Upper lobe of left lung (tissue), 4 donors: ENCODE data around the gene DGKZ.

ENCODE experiments used
- EP300 ChIP-seq, 4 donors: sonication (generic); formaldehyde crosslinking; IDR thresholded peaks; one replicate each; pipeline ENCODE4 v1.5.1; 2017; ENCODE audit warnings: antibody characterized with exemption in 4 of 4, control low read depth in 2 of 4
- POLR2A ChIP-seq, 4 donors: fragments of 450-650 bp; IDR thresholded peaks; one replicate each; pipeline ENCODE4 v1.5.1; 2016 to 2017; ENCODE audit warnings: antibody characterized with exemption in 4 of 4, mild to moderate bottlenecking in 2 of 4
- POLR2AphosphoS5 ChIP-seq, 2 donors: sonication (generic); formaldehyde crosslinking; IDR thresholded peaks; one replicate each; pipeline ENCODE4 v1.5.1; 2017; ENCODE audit warnings: antibody characterized with exemption in 2 of 2
- TF ChIP-seq, protein P1 (sequence below), 6 experiments: fragments of 450-650 bp in 4 of 6; fragments of 200-600 bp in 2 of 6; sonication (generic) in 2 of 6; IDR thresholded peaks; one replicate each; pipeline ENCODE4 v1.5.1; 2016 to 2019; ENCODE audit warnings: antibody characterized with exemption in 6 of 6

- TF ChIP-seq, protein P1, sequence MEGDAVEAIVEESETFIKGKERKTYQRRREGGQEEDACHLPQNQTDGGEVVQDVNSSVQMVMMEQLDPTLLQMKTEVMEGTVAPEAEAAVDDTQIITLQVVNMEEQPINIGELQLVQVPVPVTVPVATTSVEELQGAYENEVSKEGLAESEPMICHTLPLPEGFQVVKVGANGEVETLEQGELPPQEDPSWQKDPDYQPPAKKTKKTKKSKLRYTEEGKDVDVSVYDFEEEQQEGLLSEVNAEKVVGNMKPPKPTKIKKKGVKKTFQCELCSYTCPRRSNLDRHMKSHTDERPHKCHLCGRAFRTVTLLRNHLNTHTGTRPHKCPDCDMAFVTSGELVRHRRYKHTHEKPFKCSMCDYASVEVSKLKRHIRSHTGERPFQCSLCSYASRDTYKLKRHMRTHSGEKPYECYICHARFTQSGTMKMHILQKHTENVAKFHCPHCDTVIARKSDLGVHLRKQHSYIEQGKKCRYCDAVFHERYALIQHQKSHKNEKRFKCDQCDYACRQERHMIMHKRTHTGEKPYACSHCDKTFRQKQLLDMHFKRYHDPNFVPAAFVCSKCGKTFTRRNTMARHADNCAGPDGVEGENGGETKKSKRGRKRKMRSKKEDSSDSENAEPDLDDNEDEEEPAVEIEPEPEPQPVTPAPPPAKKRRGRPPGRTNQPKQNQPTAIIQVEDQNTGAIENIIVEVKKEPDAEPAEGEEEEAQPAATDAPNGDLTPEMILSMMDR (IDR thresholded peaks at IDR 0.05): no peak
- TF ChIP-seq EP300 (IDR thresholded peaks at IDR 0.05) (no peak), POLR2AphosphoS5 (IDR thresholded peaks at IDR 0.05) (no peak), POLR2A (IDR thresholded peaks at IDR 0.05) (no peak)
Measured at GRCh38 chr11:46393231-46393616, 46.0 kb downstream of the DGKZ start.
